GM21717 (cell line): ENCODE results near the gene ITM2A.

Experiments used
- ATAC-seq: cut with Tn5 transposase; IDR thresholded peaks from one replicate; pipeline ENCODE4 v1.9.1; 2021; ENCODE audit warnings: mild to moderate bottlenecking, moderate library complexity; ENCODE audit not compliant: unreplicated experiment

Gene ITM2A

GRCh38 chrX:79325263-79325958 lies 41.7 kb downstream of the ITM2A start:
- ATAC-seq, result no peak
